Erythroblast (primary cell): Measurements from ENCODE around the gene PGK1.

ENCODE experiments used
- GATA1 ChIP-seq: IDR thresholded peaks from 2 replicates; pipeline ENCODE4 v1.6.1; 2011; ENCODE audit warnings: low read depth, mild to moderate bottlenecking, control low read depth, low read length, moderate library complexity
- POLR2A ChIP-seq: IDR thresholded peaks from 2 replicates; pipeline ENCODE4 v1.6.1; 2011; ENCODE audit warnings: mild to moderate bottlenecking, low read length

GRCh38 chrX:78123190-78123589 is 19.1 kb downstream of the PGK1 start:
- TF ChIP-seq POLR2A (no peak), GATA1 (no peak)
